ENCODE data around the gene METRNL. TPM values are rescaled to one million over a fixed set of nuclear protein-coding genes. Genes with fewer than 3 reads are reported as not detected.
"Not testable (repeated sequence)": the region's sequence is repeated elsewhere in the genome, so short reads cannot be mapped to it uniquely, and the experiment has no call there.

METRNL gene
- 14.7 and 18.2 TPM in 2 replicates for total RNA-seq
- long read RNA-seq, partial matches to known transcripts: 0 of 2 reads
- long read RNA-seq, other reads (novel, unspliced or antisense): 2 of 2 reads

- Mint-ChIP-seq H3K9me3 (no peaks in the 10 kb centered on the region), H3K4me1 (peaks cover 7% of the 10 kb centered on the region), H3K4me3 (no peak within 1 kb of the TSS), H3K27me3 (ENCODE audit: low read depth) (peaks cover 49% of the 10 kb centered on the region), H3K27ac (ENCODE audit: unreplicated experiment) (no peak within 1 kb of the TSS), H3K36me3 (ENCODE audit: low read depth) (no peaks in the 10 kb centered on the region)
- peak; percentile 58 for DNase-seq (ENCODE audit: low read depth, low spot score)
- TF ChIP-seq, protein P1, sequence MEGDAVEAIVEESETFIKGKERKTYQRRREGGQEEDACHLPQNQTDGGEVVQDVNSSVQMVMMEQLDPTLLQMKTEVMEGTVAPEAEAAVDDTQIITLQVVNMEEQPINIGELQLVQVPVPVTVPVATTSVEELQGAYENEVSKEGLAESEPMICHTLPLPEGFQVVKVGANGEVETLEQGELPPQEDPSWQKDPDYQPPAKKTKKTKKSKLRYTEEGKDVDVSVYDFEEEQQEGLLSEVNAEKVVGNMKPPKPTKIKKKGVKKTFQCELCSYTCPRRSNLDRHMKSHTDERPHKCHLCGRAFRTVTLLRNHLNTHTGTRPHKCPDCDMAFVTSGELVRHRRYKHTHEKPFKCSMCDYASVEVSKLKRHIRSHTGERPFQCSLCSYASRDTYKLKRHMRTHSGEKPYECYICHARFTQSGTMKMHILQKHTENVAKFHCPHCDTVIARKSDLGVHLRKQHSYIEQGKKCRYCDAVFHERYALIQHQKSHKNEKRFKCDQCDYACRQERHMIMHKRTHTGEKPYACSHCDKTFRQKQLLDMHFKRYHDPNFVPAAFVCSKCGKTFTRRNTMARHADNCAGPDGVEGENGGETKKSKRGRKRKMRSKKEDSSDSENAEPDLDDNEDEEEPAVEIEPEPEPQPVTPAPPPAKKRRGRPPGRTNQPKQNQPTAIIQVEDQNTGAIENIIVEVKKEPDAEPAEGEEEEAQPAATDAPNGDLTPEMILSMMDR (conservative IDR thresholded peaks at IDR 0.05): no peak
Observed at GRCh38 chr17:83079352-83079747, at the start of gene METRNL. Gene METRNL (plus strand): TSS chr17:83079609. CDS start chr17:83079816, 207 bp downstream.

- DNase-seq (ENCODE audit: low read depth, low spot score): no peak
- Mint-ChIP-seq H3K36me3 (ENCODE audit: low read depth) (peaks cover 26% of the 10 kb centered on the region), H3K4me1 (peaks cover 19% of the 10 kb centered on the region), H3K27me3 (ENCODE audit: low read depth) (no peaks in the 10 kb centered on the region), H3K27ac (ENCODE audit: unreplicated experiment) (no peak overlapping the region), H3K4me3 (no peak overlapping the region), H3K9me3 (no peaks in the 10 kb centered on the region)
- TF ChIP-seq, protein P1 (conservative IDR thresholded peaks at IDR 0.05): no peak
Observed at GRCh38 chr17:83030432-83030831, 49.0 kb upstream of the METRNL start.

DNA sequence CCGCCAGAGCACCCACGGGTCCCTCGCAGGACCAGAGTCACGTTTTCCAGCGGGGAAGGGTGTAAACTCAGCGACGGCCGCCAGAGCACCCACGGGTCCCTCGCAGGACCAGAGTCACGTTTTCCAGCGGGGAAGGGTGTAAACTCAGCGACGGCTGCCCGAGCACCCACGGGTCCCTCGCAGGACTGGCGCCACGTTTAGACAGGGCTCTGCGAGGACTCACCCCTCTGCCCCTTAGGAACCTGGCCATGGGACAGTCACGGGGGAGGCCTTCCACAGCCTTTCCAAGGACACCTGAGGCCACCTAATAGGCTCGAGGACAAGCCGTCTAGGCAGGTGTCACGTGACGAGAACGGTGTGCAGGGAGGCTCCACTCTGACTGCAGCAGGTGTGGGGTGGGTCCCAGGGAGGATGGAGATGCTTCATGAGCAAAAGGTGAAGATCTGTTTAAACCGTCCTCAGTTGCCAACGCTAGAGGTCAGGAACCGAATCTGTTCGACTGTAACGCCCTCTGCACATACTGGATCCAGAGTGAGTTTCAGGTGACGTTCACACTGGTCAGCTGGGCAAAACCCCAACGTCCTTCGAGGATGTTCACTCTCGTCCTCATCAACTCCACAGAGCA lies 48.0 kb upstream of the METRNL start:
- TF ChIP-seq, protein P1 (conservative IDR thresholded peaks at IDR 0.05): no peak
- Mint-ChIP-seq H3K27me3 (ENCODE audit: low read depth) (no peaks in the 10 kb centered on the region), H3K4me1 (peaks cover 12% of the 10 kb centered on the region), H3K36me3 (ENCODE audit: low read depth) (peaks cover 31% of the 10 kb centered on the region), H3K9me3 (no peaks in the 10 kb centered on the region), H3K4me3 (no peak overlapping the region), H3K27ac (ENCODE audit: unreplicated experiment) (peak overlapping the region; percentile 62)
- DNase-seq (ENCODE audit: low read depth, low spot score): no peak

DNA sequence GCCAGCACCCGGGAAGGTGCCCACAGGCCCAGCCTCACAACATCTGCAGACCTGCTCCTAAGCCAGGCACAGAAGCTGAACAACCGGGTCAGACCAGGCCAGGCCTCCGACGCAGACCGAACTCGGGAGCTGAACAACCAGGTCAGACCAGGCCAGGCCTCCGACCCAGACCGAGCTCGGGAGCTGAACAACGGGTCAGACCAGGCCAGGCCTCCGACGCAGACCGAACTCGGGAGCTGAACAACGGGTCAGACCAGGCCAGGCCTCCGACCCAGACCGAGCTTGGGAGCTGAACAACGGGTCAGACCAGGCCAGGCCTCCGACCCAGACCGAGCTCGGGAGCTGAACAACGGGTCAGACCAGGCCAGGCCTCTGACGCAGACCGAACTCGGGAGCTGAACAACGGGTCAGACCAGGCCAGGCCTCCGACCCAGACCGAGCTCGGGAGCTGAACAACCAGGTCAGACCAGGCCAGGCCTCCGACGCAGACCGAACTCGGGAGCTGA lies 47.4 kb upstream of the METRNL start:
- not testable (repeated sequence) for H3K4me3 Mint-ChIP-seq; H3K27ac Mint-ChIP-seq (ENCODE audit: unreplicated experiment); H3K27me3 Mint-ChIP-seq (ENCODE audit: low read depth); H3K9me3 Mint-ChIP-seq; DNase-seq (ENCODE audit: low read depth, low spot score)
- Mint-ChIP-seq H3K4me1 (peaks cover 16% of the 10 kb centered on the region), H3K36me3 (ENCODE audit: low read depth) (peaks cover 31% of the 10 kb centered on the region)

GRCh38 chr17:83032781-83033180 lies 46.6 kb upstream of the METRNL start:
- no peaks in the 10 kb centered on the region for H3K27me3 Mint-ChIP-seq (ENCODE audit: low read depth)
- no peak for DNase-seq (ENCODE audit: low read depth, low spot score)
- peaks cover 31% of the 10 kb centered on the region for H3K36me3 Mint-ChIP-seq (ENCODE audit: low read depth)
- H3K4me3 Mint-ChIP-seq: no peak overlapping the region
- TF ChIP-seq, protein P1 (conservative IDR thresholded peaks at IDR 0.05): no peak
- H3K9me3 Mint-ChIP-seq: no peaks in the 10 kb centered on the region
- H3K27ac Mint-ChIP-seq (ENCODE audit: unreplicated experiment): peak overlapping the region; percentile 87
- H3K4me1 Mint-ChIP-seq: peaks cover 19% of the 10 kb centered on the region

GRCh38 chr17:83034525-83034924 lies 44.9 kb upstream of the METRNL start:
- H3K27ac Mint-ChIP-seq (ENCODE audit: unreplicated experiment): no peak overlapping the region
- H3K4me1 Mint-ChIP-seq: peaks cover 26% of the 10 kb centered on the region
- H3K4me3 Mint-ChIP-seq: no peak overlapping the region
- no peaks in the 10 kb centered on the region for H3K9me3 Mint-ChIP-seq
- H3K36me3 Mint-ChIP-seq (ENCODE audit: low read depth): peaks cover 26% of the 10 kb centered on the region
- TF ChIP-seq, protein P1 (conservative IDR thresholded peaks at IDR 0.05): no peak
- DNase-seq (ENCODE audit: low read depth, low spot score): no peak
- no peaks in the 10 kb centered on the region for H3K27me3 Mint-ChIP-seq (ENCODE audit: low read depth)

Measured in neural crest cell (in vitro differentiated cells).